ENCODE measurements around the gene FOXP1. TPM values are rescaled to one million over a fixed set of nuclear protein-coding genes. Genes with fewer than 3 reads are reported as not detected.

The FOXP1 gene
- total RNA-seq, 1 donor from 2014 or later = 195 TPM

GRCh38 chr3:71012971-71013370 is 570.6 kb downstream of the FOXP1 start:
- H3K27ac Mint-ChIP-seq (ENCODE audit: unreplicated experiment) = no peak overlapping the region
- H3K36me3 Mint-ChIP-seq (ENCODE audit: unreplicated experiment) = peaks cover 35% of the 10 kb centered on the region
- TF ChIP-seq CTCF (IDR thresholded peaks at IDR 0.05) = no peak
- H3K4me3 Mint-ChIP-seq (ENCODE audit: unreplicated experiment) = no peak overlapping the region
- DNase-seq (ENCODE audit: extremely low spot score, unreplicated experiment) = no peak
- H3K4me1 Mint-ChIP-seq (ENCODE audit: unreplicated experiment) = peaks cover 36% of the 10 kb centered on the region
- H3K27me3 Mint-ChIP-seq (ENCODE audit: unreplicated experiment) = no peaks in the 10 kb centered on the region
- no peaks in the 10 kb centered on the region for H3K9me3 Mint-ChIP-seq (ENCODE audit: unreplicated experiment)

GRCh38 chr3:71011565-71012287 is 571.8 kb downstream of the FOXP1 start:
- DNase-seq (ENCODE audit: extremely low spot score, unreplicated experiment) = no peak
- peaks cover 42% of the 10 kb centered on the region for H3K4me1 Mint-ChIP-seq (ENCODE audit: unreplicated experiment)
- H3K27ac Mint-ChIP-seq (ENCODE audit: unreplicated experiment) = no peak overlapping the region
- peaks cover 35% of the 10 kb centered on the region for H3K36me3 Mint-ChIP-seq (ENCODE audit: unreplicated experiment)
- no peaks in the 10 kb centered on the region for H3K27me3 Mint-ChIP-seq (ENCODE audit: unreplicated experiment)
- TF ChIP-seq CTCF (IDR thresholded peaks at IDR 0.05) = no peak
- no peaks in the 10 kb centered on the region for H3K9me3 Mint-ChIP-seq (ENCODE audit: unreplicated experiment)
- H3K4me3 Mint-ChIP-seq (ENCODE audit: unreplicated experiment) = no peak overlapping the region

GRCh38 chr3:71010726-71011455 is 572.6 kb downstream of the FOXP1 start:
- peaks cover 39% of the 10 kb centered on the region for H3K4me1 Mint-ChIP-seq (ENCODE audit: unreplicated experiment)

GRCh38 chr3:71008350-71008935 is 575.1 kb downstream of the FOXP1 start:
- Mint-ChIP-seq H3K27ac (ENCODE audit: unreplicated experiment) (peak overlapping the region; percentile 85), H3K4me3 (ENCODE audit: unreplicated experiment) (no peak overlapping the region), H3K9me3 (ENCODE audit: unreplicated experiment) (no peaks in the 10 kb centered on the region), H3K27me3 (ENCODE audit: unreplicated experiment) (no peaks in the 10 kb centered on the region), H3K36me3 (ENCODE audit: unreplicated experiment) (peaks cover 15% of the 10 kb centered on the region), H3K4me1 (ENCODE audit: unreplicated experiment) (peaks cover 54% of the 10 kb centered on the region)
- no peak for DNase-seq (ENCODE audit: extremely low spot score, unreplicated experiment)
- no peak for TF ChIP-seq CTCF (IDR thresholded peaks at IDR 0.05)

More at GRCh38 chr3:71010726-71011455, 572.6 kb downstream of the FOXP1 start:
- no peak for TF ChIP-seq CTCF (IDR thresholded peaks at IDR 0.05)
- Mint-ChIP-seq H3K9me3 (ENCODE audit: unreplicated experiment) (no peaks in the 10 kb centered on the region), H3K27me3 (ENCODE audit: unreplicated experiment) (no peaks in the 10 kb centered on the region), H3K36me3 (ENCODE audit: unreplicated experiment) (peaks cover 35% of the 10 kb centered on the region), H3K4me3 (ENCODE audit: unreplicated experiment) (no peak overlapping the region), H3K27ac (ENCODE audit: unreplicated experiment) (peak overlapping the region; percentile 44)
- no peak for DNase-seq (ENCODE audit: extremely low spot score, unreplicated experiment)
